Motor neuron (in vitro differentiated cells): Measurements from ENCODE around the gene SELENBP1. TPM values are rescaled to one million over a fixed set of nuclear protein-coding genes. Genes with fewer than 3 reads are reported as not detected.

ENCODE experiments used
- ATAC-seq, 8 experiments: fragments of 200-7000 bp; cut with Tn5 transposase; replicated peaks in 6 of 8; 2 replicates each; pipeline ENCODE4 v1.8.0; 2021; ENCODE audit warnings: mild to moderate bottlenecking in 8 of 8, moderate library complexity in 8 of 8
- H3K27ac ChIP-seq, 2 donors: fragments of 250-450 bp; sonication (Bioruptor Pico); 2 replicates each; pipeline ENCODE4 v1.9.0; 2021; ENCODE audit warnings: antibody characterized with exemption in 2 of 2, mild to moderate bottlenecking in 2 of 2, moderate library complexity in 1 of 2
- H3K4me1 ChIP-seq, 2 donors: fragments of 250-450 bp; sonication (Bioruptor Pico); replicated peaks in 1 of 2; 2 replicates each; pipeline ENCODE4 v1.6.1; 2021; ENCODE audit warnings: antibody characterized with exemption in 2 of 2, mild to moderate bottlenecking in 2 of 2, moderate library complexity in 1 of 2
- H3K4me3 ChIP-seq, 5 donors: fragments of 250-450 bp; sonication (Bioruptor Pico); 2 replicates each; pipeline ENCODE4 v1.9.0; 2021; ENCODE audit warnings: antibody characterized with exemption in 5 of 5, mild to moderate bottlenecking in 5 of 5, moderate library complexity in 4 of 5
- WGBS, 10 experiments: fragments of 450-650 bp; shearing (Covaris generic); methylation state at CpG; one replicate each; pipeline ENCODE4 v1.0.0; 2022; 5-methylcytosine and 5-hydroxymethylcytosine counted together
- in situ Hi-C, 9 experiments: fragments of 400-800 bp; cut with MboI; loops; one replicate each; pipeline ENCODE4 v1.15.0; 2021; ENCODE audit warnings: low sequenced_read_pairs in 9 of 9, low pct_unique_long_range_greater_than_20kb in 2 of 9; ENCODE audit not compliant: unreplicated experiment in 9 of 9
- total RNA-seq, 8 experiments: library from RNA; unstranded; fragments of 300-600 nt; gene quantifications; 2 replicates each; pipeline versions ENCODE4 v1.2.3 to v1.2.4, GENCODE V29; 2022

SELENBP1 gene
- total RNA-seq, 8 experiments from 2014 or later, result 1.4 to 135 (median 11.7) TPM

- peak within 1 kb of the TSS; percentile 98 to 99 for H3K27ac ChIP-seq
- ATAC-seq, result peak; percentile 92 to 96 (median 95)
Measured at GRCh38 chr1:151327223-151327902, 45.1 kb downstream of the SELENBP1 start, which contains the start of gene PI4KB. Gene PI4KB, minus strand, starts transcription at chr1:151327416. Its CDS starts 10,935 bp downstream, at chr1:151316481.

GRCh38 chr1:151326619-151327222 lies 45.8 kb downstream of the SELENBP1 start:
- WGBS, 10 experiments, result 0 to 8% (median 1%) methylated on average over 2 to 10 of the region's 12 CpGs; no CpG with 5 or more reads in 1 of the 10 experiments
- ATAC-seq, result peak; percentile 15 to 40 (median 26)
- Histone ChIP-seq H3K4me3 (peak overlapping the region; percentile 51 to 78 (median 58)), H3K27ac (peak overlapping the region; percentile 98 to 99), H3K4me1 (peaks cover 7 to 13% of the 10 kb centered on the region in 2 donors)
- in situ Hi-C loops, result no loop called here

More at GRCh38 chr1:151327223-151327902, 45.1 kb downstream of the SELENBP1 start, which contains the start of gene PI4KB:
- WGBS, 10 experiments, result 0 to 1% (median 0%) methylated on average over 1 to 33 of the region's 40 CpGs; no CpG with 5 or more reads in 1 of the 10 experiments
- Histone ChIP-seq H3K4me1 (peaks cover 7 to 13% of the 10 kb centered on the region in 2 donors), H3K4me3 (peak within 1 kb of the TSS; percentile 51 to 78 (median 58))
- in situ Hi-C loops, result no loop called here

GRCh38 chr1:151325646-151326429 lies 46.7 kb downstream of the SELENBP1 start:
- Histone ChIP-seq H3K4me3 (peak overlapping the region; percentile 51 to 78 (median 58)), H3K27ac (no peak overlapping the region), H3K4me1 (peaks cover 7 to 13% of the 10 kb centered on the region in 2 donors)
- in situ Hi-C loops, result no loop called here
- 0 to 67% (median 29%) methylated on average over 1 to 5 of the region's 5 CpGs for WGBS, 10 experiments
- peak in 2 of 8 experiments; percentile 5 to 14 for ATAC-seq

GRCh38 chr1:151325231-151325630 lies 47.3 kb downstream of the SELENBP1 start:
- no peak for ATAC-seq
- no peak overlapping the region for H3K4me3 ChIP-seq
- in situ Hi-C loops, result no loop called here
- 0 to 100% (median 84%) methylated on average over 1 to 7 of the region's 7 CpGs; no CpG with 5 or more reads in 2 of the 10 experiments for WGBS, 10 experiments
- peaks cover 7 to 13% of the 10 kb centered on the region in 2 donors for H3K4me1 ChIP-seq
- H3K27ac ChIP-seq, result no peak overlapping the region

- in situ Hi-C loops, result no loop called here
- Histone ChIP-seq H3K4me3 (no peak overlapping the region), H3K4me1 (peaks cover 7 to 13% of the 10 kb centered on the region in 2 donors), H3K27ac (no peak overlapping the region)
- peak in 1 of 8 experiments; percentile 44 for ATAC-seq
- WGBS, 10 experiments, result 86 to 100% (median 100%) methylated on average over 1 to 4 of the region's 4 CpGs; no CpG with 5 or more reads in 3 of the 10 experiments
Measured at GRCh38 chr1:151324390-151324930, 48.0 kb downstream of the SELENBP1 start.

GRCh38 chr1:151318975-151319374 lies 53.5 kb downstream of the SELENBP1 start:
- WGBS, 10 experiments, result 53 to 100% (median 83%) methylated on average over 1 to 3 of the region's 3 CpGs; no CpG with 5 or more reads in 2 of the 10 experiments
- ATAC-seq, result peak in 4 of 8 experiments; percentile 20 to 69 (median 58)

GRCh38 chr1:151315565-151316235 lies 56.8 kb downstream of the SELENBP1 start:
- no peak overlapping the region for H3K27ac ChIP-seq
- H3K4me1 ChIP-seq, result peaks cover 5 to 12% of the 10 kb centered on the region in 2 donors
- 89 to 100% (median 94%) methylated on average over 1 to 17 of the region's 17 CpGs; no CpG with 5 or more reads in 1 of the 10 experiments for WGBS, 10 experiments
- in situ Hi-C loops, result no loop called here
- H3K4me3 ChIP-seq, result no peak overlapping the region
- no peak for ATAC-seq

More at GRCh38 chr1:151318975-151319374, 53.5 kb downstream of the SELENBP1 start:
- Histone ChIP-seq H3K27ac (no peak overlapping the region), H3K4me3 (no peak overlapping the region), H3K4me1 (no peaks in the 10 kb centered on the region)
- in situ Hi-C loops, result no loop called here

Other genes with a start within 250 kb of the SELENBP1 start
- 10 to 100 TPM in 5 of 8 experiments, 1 to 10 TPM in 3; 1.0 to 33.6 (median 15.4) TPM for gene SEMA6C, start 226.1 kb downstream of the SELENBP1 start, total RNA-seq
- gene TNFAIP8L2, start 216.1 kb downstream of the SELENBP1 start, total RNA-seq, result 1 to 10 TPM in 3 of 8 experiments, under 1 TPM in 5; 0.25 to 1.6 (median 0.55) TPM
- 10 to 100 TPM in 5 of 8 experiments, 1 to 10 TPM in 3; 4.4 to 31.2 (median 18.1) TPM for gene LYSMD1, start 206.8 kb downstream of the SELENBP1 start, total RNA-seq
- gene SCNM1, start 206.6 kb downstream of the SELENBP1 start, total RNA-seq, result 100 to 1,000 TPM in 2 of 8 experiments, 10 to 100 TPM in 6; 41.0 to 115 (median 77.1) TPM
- gene TMOD4, start 196.7 kb downstream of the SELENBP1 start, total RNA-seq, result 1 to 10 TPM in 3 of 8 experiments, under 1 TPM in 3, not detected in 2; 0.27 to 2.0 (median 0.96) TPM
- gene VPS72, start 182.5 kb downstream of the SELENBP1 start, total RNA-seq, result 100 to 1,000 TPM in 3 of 8 experiments, 10 to 100 TPM in 5; 34.2 to 146 (median 83.1) TPM
- 100 to 1,000 TPM in 1 of 8 experiments, 10 to 100 TPM in 7; 44.2 to 113 (median 62.5) TPM for gene PIP5K1A, start 174.2 kb downstream of the SELENBP1 start, total RNA-seq
- 100 to 1,000 TPM; 187 to 376 (median 247) TPM for gene PSMD4, start 118.0 kb downstream of the SELENBP1 start, total RNA-seq
- 10 to 100 TPM in 7 of 8 experiments, 1 to 10 TPM in 1; 8.9 to 33.2 (median 21.9) TPM for gene ZNF687, start 90.4 kb downstream of the SELENBP1 start, total RNA-seq
- gene PI4KB, start 45.3 kb downstream of the SELENBP1 start, total RNA-seq, result 10 to 100 TPM; 45.0 to 64.7 (median 55.6) TPM
- 100 to 1,000 TPM in 1 of 8 experiments, 10 to 100 TPM in 7; 21.2 to 107 (median 37.7) TPM for gene RFX5, start 25.5 kb downstream of the SELENBP1 start, total RNA-seq
- gene PSMB4, start 26.9 kb upstream of the SELENBP1 start, total RNA-seq, result 100 to 1,000 TPM; 299 to 475 (median 369) TPM
- 10 to 100 TPM; 13.2 to 98.2 (median 55.7) TPM for gene POGZ, start 86.8 kb upstream of the SELENBP1 start, total RNA-seq
- gene CGN, start 138.7 kb upstream of the SELENBP1 start, total RNA-seq, result 1 to 10 TPM in 4 of 8 experiments, under 1 TPM in 4; 0.20 to 4.4 (median 1.6) TPM
- gene TUFT1, start 167.6 kb upstream of the SELENBP1 start, total RNA-seq, result 10 to 100 TPM in 5 of 8 experiments, 1 to 10 TPM in 2, under 1 TPM in 1; 0.87 to 33.7 (median 24.6) TPM
- 10 to 100 TPM; 13.9 to 38.7 (median 31.0) TPM for gene SNX27, start 239.3 kb upstream of the SELENBP1 start, total RNA-seq